Omental fat pad (tissue), 4 donors: ENCODE data around the gene SPECC1L. TPM values are rescaled to one million over a fixed set of nuclear protein-coding genes. Genes with fewer than 3 reads are reported as not detected.

Source experiments
- ATAC-seq: fragments of 150-250 bp; one replicate; pipeline ENCODE4 v1.9.1; 2016; ENCODE audit warnings: mild to moderate bottlenecking, moderate library complexity; ENCODE audit not compliant: low FRiP score
- DNase-seq: peaks from one replicate; pipeline ENCODE4 v3.0.0-alpha.2; 2019; ENCODE audit warnings: low spot score
- CTCF ChIP-seq, 3 donors: fragments of 450-650 bp; IDR thresholded peaks; one replicate each; pipeline ENCODE4 v1.5.1; 2016 to 2017; ENCODE audit warnings: antibody characterized with exemption in 3 of 3, mild to moderate bottlenecking in 3 of 3, moderate library complexity in 2 of 3
- total RNA-seq, 4 donors: library from RNA; depleted of rRNA; stranded (reverse); fragments of >200 nt; gene quantifications; one replicate each; pipeline ENCODE4 v1.1.0, GENCODE V29; 2016

Gene SPECC1L
- total RNA-seq, 4 donors from 2014 or later: 31.3 to 44.9 (median 35.6) TPM

- TF ChIP-seq CTCF (IDR thresholded peaks at IDR 0.05): no peak
- DNase-seq (no peak), ATAC-seq (no peak)
Measured at GRCh38 chr22:24463071-24463760, 192.6 kb downstream of the SPECC1L start.

- DNase-seq (no peak), ATAC-seq (no peak)
- TF ChIP-seq CTCF (IDR thresholded peaks at IDR 0.05): no peak
Measured at GRCh38 chr22:24465566-24465965, 194.9 kb downstream of the SPECC1L start.

- no peak for TF ChIP-seq CTCF (IDR thresholded peaks at IDR 0.05)
- no peak for ATAC-seq
- no peak for DNase-seq
Measured at GRCh38 chr22:24465975-24466374, 195.3 kb downstream of the SPECC1L start.

GRCh38 chr22:24466716-24467328 lies 196.2 kb downstream of the SPECC1L start:
- ATAC-seq: no peak
- DNase-seq: no peak
- TF ChIP-seq CTCF (IDR thresholded peaks at IDR 0.05): no peak

- ATAC-seq (no peak), DNase-seq (no peak)
- no peak for TF ChIP-seq CTCF (IDR thresholded peaks at IDR 0.05)
Measured at GRCh38 chr22:24467340-24467739, 196.7 kb downstream of the SPECC1L start.

Other genes with a start within 250 kb of the SPECC1L start
- 1 to 10 TPM; 2.3 to 8.0 (median 4.7) TPM for gene SUSD2, start 89.3 kb upstream of the SPECC1L start, total RNA-seq
- 10 to 100 TPM; 45.4 to 70.6 (median 51.0) TPM for gene GGT5, start 25.7 kb upstream of the SPECC1L start, total RNA-seq
- 1 to 10 TPM; 1.7 to 4.5 (median 2.5) TPM for gene ADORA2A, start 156.8 kb downstream of the SPECC1L start, total RNA-seq
- 1 to 10 TPM in 1 of 4 donors, under 1 TPM in 1, not detected in 2; 0.13 to 1.9 TPM for gene UPB1, start 224.5 kb downstream of the SPECC1L start, total RNA-seq